Smooth muscle cell (in vitro differentiated cells): Measurements from ENCODE around the gene CCDC85C. TPM values are rescaled to one million over a fixed set of nuclear protein-coding genes. Genes with fewer than 3 reads are reported as not detected.

Source experiments
- DNase-seq: peaks from one replicate; lab custom pipeline; 2025; ENCODE audit not compliant: unreplicated experiment; lab: John Stamatoyannopoulos, UW
- H2AFZ ChIP-seq: fragments of 200-600 bp; sonication (generic); 2 replicates; pipeline ENCODE4 v1.6.0; 2016; ENCODE audit warnings: antibody characterized with exemption, low read depth, mild to moderate bottlenecking
- H3F3A ChIP-seq: fragments of 200-600 bp; sonication (generic); 2 replicates; pipeline ENCODE4 v1.6.0; 2017; ENCODE audit warnings: antibody characterized with exemption, low read depth
- H3K27ac ChIP-seq: fragments of 200-600 bp; sonication (generic); 2 replicates; pipeline ENCODE4 v1.5.1; 2016; ENCODE audit warnings: low read depth, mild to moderate bottlenecking
- H3K27me3 ChIP-seq: fragments of 200-600 bp; sonication (generic); 2 replicates; pipeline ENCODE4 v1.6.1; 2016; ENCODE audit warnings: low read depth, mild to moderate bottlenecking
- H3K36me3 ChIP-seq: fragments of 200-600 bp; sonication (generic); 2 replicates; pipeline ENCODE4 v1.5.1; 2016; ENCODE audit warnings: low read depth
- H3K4me1 ChIP-seq: fragments of 200-600 bp; sonication (generic); 2 replicates; pipeline ENCODE4 v1.5.1; 2016; ENCODE audit warnings: low read depth
- H3K4me2 ChIP-seq: fragments of 200-600 bp; sonication (generic); 2 replicates; pipeline ENCODE4 v1.6.0; 2016; ENCODE audit warnings: mild to moderate bottlenecking
- H3K4me3 ChIP-seq: fragments of 200-600 bp; sonication (generic); 2 replicates; pipeline ENCODE4 v1.5.1; 2016; ENCODE audit warnings: mild to moderate bottlenecking
- H3K79me2 ChIP-seq: fragments of 200-600 bp; sonication (generic); 2 replicates; pipeline ENCODE4 v1.6.0; 2016; ENCODE audit warnings: low read depth, mild to moderate bottlenecking
- H3K9ac ChIP-seq: fragments of 200-600 bp; sonication (generic); 2 replicates; pipeline ENCODE4 v1.6.0; 2016; ENCODE audit warnings: low read depth
- H3K9me3 ChIP-seq: fragments of 200-600 bp; sonication (generic); replicated peaks from 2 replicates; pipeline ENCODE4 v1.5.1; 2016; ENCODE audit warnings: low read depth
- H4K20me1 ChIP-seq: fragments of 200-600 bp; sonication (generic); 2 replicates; pipeline ENCODE4 v1.6.0; 2016; ENCODE audit warnings: low read depth
- CTCF ChIP-seq: fragments of 200-600 bp; sonication (generic); IDR thresholded peaks from 2 replicates; pipeline ENCODE4 v1.5.1; 2017; ENCODE audit warnings: borderline replicate concordance, mild to moderate bottlenecking, antibody characterized with exemption; ENCODE audit not compliant: insufficient read depth, poor library complexity, severe bottlenecking
- WGBS: methylation state at CpG from one replicate; pipeline ENCODE4 v1.1.7; 2016; ENCODE audit warnings: low lambda C conversion rate; 5-methylcytosine and 5-hydroxymethylcytosine counted together
- polyA plus RNA-seq: library from polyadenylated mRNA; unstranded; fragments of >200 nt; fragmentation: Nextera tagmentation; extraction: Ambion mirVana; gene quantifications from 2 replicates; pipeline ENCODE4 v1.2.1, GENCODE V29; 2016
- total RNA-seq: library from RNA; depleted of rRNA; stranded (reverse); fragments of >200 nt; gene quantifications from 2 replicates; pipeline ENCODE4 v1.2.3, GENCODE V29; 2014

CCDC85C gene
- total and polyA plus RNA-seq, 2 experiments from 2014 or later, result 4.0 to 6.5 TPM

- no peaks in the 10 kb centered on the region for H3K9me3 ChIP-seq
- no peak for TF ChIP-seq CTCF
- H3K27me3 ChIP-seq, result no peaks in the 10 kb centered on the region
- 88% methylated on average over 13 of the region's 13 CpGs for WGBS
- H3K4me2 ChIP-seq, result no peak overlapping the region
- H3K4me3 ChIP-seq, result no peak overlapping the region
- no peak overlapping the region for H2AFZ ChIP-seq
- H3K36me3 ChIP-seq, result no peaks in the 10 kb centered on the region
- H3K9ac ChIP-seq, result no peak overlapping the region
- no peaks in the 10 kb centered on the region for H3K79me2 ChIP-seq
- no peaks in the 10 kb centered on the region for H4K20me1 ChIP-seq
- no peaks in the 10 kb centered on the region for H3F3A ChIP-seq
- no peak overlapping the region for H3K27ac ChIP-seq
- no peak for DNase-seq
- no peaks in the 10 kb centered on the region for H3K4me1 ChIP-seq
These were observed 23.7 kb upstream of the CCDC85C start for GRCh38 chr14:99627510-99628381.

GRCh38 chr14:99627100-99627499 lies 23.1 kb upstream of the CCDC85C start:
- Histone ChIP-seq H2AFZ (no peak overlapping the region), H3K27me3 (no peaks in the 10 kb centered on the region), H3K36me3 (no peaks in the 10 kb centered on the region), H3K27ac (no peak overlapping the region), H3K4me1 (no peaks in the 10 kb centered on the region), H4K20me1 (no peaks in the 10 kb centered on the region), H3K4me2 (no peak overlapping the region), H3K79me2 (no peaks in the 10 kb centered on the region), H3K4me3 (no peak overlapping the region), H3K9ac (no peak overlapping the region), H3F3A (no peaks in the 10 kb centered on the region), H3K9me3 (no peaks in the 10 kb centered on the region)
- DNase-seq, result no peak
- WGBS, result 98% methylated on average over 2 of the region's 2 CpGs
- TF ChIP-seq CTCF, result no peak

- Histone ChIP-seq H3K4me2 (no peak overlapping the region), H3K27me3 (no peaks in the 10 kb centered on the region), H3K27ac (no peak overlapping the region), H2AFZ (no peak overlapping the region), H3K4me1 (no peaks in the 10 kb centered on the region), H3K36me3 (no peaks in the 10 kb centered on the region), H3K4me3 (no peak overlapping the region), H4K20me1 (no peaks in the 10 kb centered on the region), H3K79me2 (no peaks in the 10 kb centered on the region), H3K9ac (no peak overlapping the region), H3K9me3 (no peaks in the 10 kb centered on the region), H3F3A (no peaks in the 10 kb centered on the region)
- WGBS, result 85% methylated on average over 11 of the region's 11 CpGs
- no peak for TF ChIP-seq CTCF
- DNase-seq, result no peak
These were observed 22.1 kb upstream of the CCDC85C start for GRCh38 chr14:99626041-99626648.

GRCh38 chr14:99625476-99625875 lies 21.5 kb upstream of the CCDC85C start:
- no peaks in the 10 kb centered on the region for H3K27me3 ChIP-seq
- no peak overlapping the region for H3K4me2 ChIP-seq
- 89% methylated on average over 3 of the region's 3 CpGs for WGBS
- TF ChIP-seq CTCF, result no peak
- H3K4me3 ChIP-seq, result no peak overlapping the region
- H3K36me3 ChIP-seq, result no peaks in the 10 kb centered on the region
- H3K9ac ChIP-seq, result no peak overlapping the region
- DNase-seq, result no peak
- no peaks in the 10 kb centered on the region for H4K20me1 ChIP-seq
- no peaks in the 10 kb centered on the region for H3K79me2 ChIP-seq
- H3K27ac ChIP-seq, result no peak overlapping the region
- no peaks in the 10 kb centered on the region for H3F3A ChIP-seq
- H3K9me3 ChIP-seq, result no peaks in the 10 kb centered on the region
- H2AFZ ChIP-seq, result no peak overlapping the region
- H3K4me1 ChIP-seq, result no peaks in the 10 kb centered on the region
